Measurements from ENCODE around the gene TDRD1. TPM values are rescaled to one million over a fixed set of nuclear protein-coding genes. Genes with fewer than 3 reads are reported as not detected.

The TDRD1 gene
- total RNA-seq, 2 donors from 2014 or later: 0.05 to 0.57 TPM

DNA sequence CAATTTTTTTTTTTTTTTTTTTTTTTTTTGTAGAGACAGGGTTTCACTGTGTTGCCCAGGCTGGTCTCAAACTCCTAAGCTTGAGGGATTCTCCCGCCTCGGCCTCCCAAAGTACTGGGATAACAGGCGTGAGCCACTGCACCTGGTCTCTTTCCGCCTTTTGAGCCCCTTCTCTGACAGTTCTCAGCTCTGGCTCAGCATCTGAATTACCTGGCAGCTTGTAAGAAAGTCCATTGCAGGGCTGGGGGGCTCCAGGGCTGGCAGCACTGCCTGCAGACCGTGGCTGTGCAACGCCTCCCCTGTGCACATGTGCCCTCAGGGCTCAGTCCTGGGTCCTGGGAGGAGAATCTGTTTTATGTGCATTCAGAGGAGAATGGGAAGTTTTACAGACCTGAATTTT lies 97.5 kb downstream of the TDRD1 start:
- no peaks in the 10 kb centered on the region for H3K9me3 ChIP-seq
- H3K27ac ChIP-seq: no peak overlapping the region
- intact Hi-C loops (cut with DNase I): no loop called here
- no peak for DNase-seq
- no peak overlapping the region for H3K9ac ChIP-seq (ENCODE audit: low read depth in 2 of 2, low read length in 2 of 2)
- H3K27me3 ChIP-seq: no peaks in the 10 kb centered on the region
- H3K4me3 ChIP-seq: no peak overlapping the region
- no peaks in the 10 kb centered on the region for H3K4me1 ChIP-seq
- TF ChIP-seq, protein P1, sequence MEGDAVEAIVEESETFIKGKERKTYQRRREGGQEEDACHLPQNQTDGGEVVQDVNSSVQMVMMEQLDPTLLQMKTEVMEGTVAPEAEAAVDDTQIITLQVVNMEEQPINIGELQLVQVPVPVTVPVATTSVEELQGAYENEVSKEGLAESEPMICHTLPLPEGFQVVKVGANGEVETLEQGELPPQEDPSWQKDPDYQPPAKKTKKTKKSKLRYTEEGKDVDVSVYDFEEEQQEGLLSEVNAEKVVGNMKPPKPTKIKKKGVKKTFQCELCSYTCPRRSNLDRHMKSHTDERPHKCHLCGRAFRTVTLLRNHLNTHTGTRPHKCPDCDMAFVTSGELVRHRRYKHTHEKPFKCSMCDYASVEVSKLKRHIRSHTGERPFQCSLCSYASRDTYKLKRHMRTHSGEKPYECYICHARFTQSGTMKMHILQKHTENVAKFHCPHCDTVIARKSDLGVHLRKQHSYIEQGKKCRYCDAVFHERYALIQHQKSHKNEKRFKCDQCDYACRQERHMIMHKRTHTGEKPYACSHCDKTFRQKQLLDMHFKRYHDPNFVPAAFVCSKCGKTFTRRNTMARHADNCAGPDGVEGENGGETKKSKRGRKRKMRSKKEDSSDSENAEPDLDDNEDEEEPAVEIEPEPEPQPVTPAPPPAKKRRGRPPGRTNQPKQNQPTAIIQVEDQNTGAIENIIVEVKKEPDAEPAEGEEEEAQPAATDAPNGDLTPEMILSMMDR (IDR thresholded peaks at IDR 0.05): no peak
- H3K36me3 ChIP-seq: no peaks in the 10 kb centered on the region

GRCh38 chr10:114278140-114278883 lies 99.2 kb downstream of the TDRD1 start:
- no peak for DNase-seq
- intact Hi-C loops (cut with DNase I): no loop called here
- TF ChIP-seq, protein P1 (IDR thresholded peaks at IDR 0.05): no peak
- Histone ChIP-seq H3K9me3 (no peaks in the 10 kb centered on the region), H3K9ac (ENCODE audit: low read depth in 2 of 2, low read length in 2 of 2) (no peak overlapping the region), H3K4me1 (no peaks in the 10 kb centered on the region), H3K27ac (no peak overlapping the region), H3K4me3 (no peak overlapping the region), H3K27me3 (peaks cover under 1% of the 10 kb centered on the region), H3K36me3 (no peaks in the 10 kb centered on the region)

GRCh38 chr10:114278884-114279191 lies 99.7 kb downstream of the TDRD1 start:
- no peak for DNase-seq
- TF ChIP-seq, protein P1 (IDR thresholded peaks at IDR 0.05): no peak
- Histone ChIP-seq H3K27ac (no peak overlapping the region), H3K9me3 (no peaks in the 10 kb centered on the region), H3K9ac (ENCODE audit: low read depth in 2 of 2, low read length in 2 of 2) (no peak overlapping the region), H3K4me3 (no peak overlapping the region), H3K27me3 (peaks cover 6% of the 10 kb centered on the region), H3K4me1 (no peaks in the 10 kb centered on the region), H3K36me3 (no peaks in the 10 kb centered on the region)
- intact Hi-C loops (cut with DNase I): no loop called here

DNA sequence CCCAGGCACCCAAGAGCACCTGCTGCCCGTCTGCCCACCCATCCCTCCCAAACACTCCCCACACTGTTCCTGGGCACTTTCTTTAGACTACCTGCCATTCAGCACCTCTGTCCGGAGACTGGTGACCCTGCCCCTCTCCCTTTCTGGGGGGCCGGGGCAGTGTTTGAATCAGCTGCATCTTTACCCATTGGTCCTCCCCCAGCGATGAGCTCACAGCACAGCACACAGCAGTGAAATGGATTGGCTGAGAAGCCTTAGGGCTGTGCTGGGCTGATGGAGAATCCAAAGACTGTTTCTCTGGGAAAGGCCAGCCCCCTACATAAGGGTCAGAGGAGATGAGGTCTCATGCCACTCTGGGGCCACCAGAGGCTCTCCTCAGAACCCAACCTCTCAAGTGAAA lies 100.1 kb downstream of the TDRD1 start:
- TF ChIP-seq, protein P1 (IDR thresholded peaks at IDR 0.05): no peak
- H3K36me3 ChIP-seq: no peaks in the 10 kb centered on the region
- H3K4me1 ChIP-seq: no peaks in the 10 kb centered on the region
- peaks cover 7% of the 10 kb centered on the region for H3K27me3 ChIP-seq
- DNase-seq: no peak
- H3K9ac ChIP-seq (ENCODE audit: low read depth in 2 of 2, low read length in 2 of 2): no peak overlapping the region
- intact Hi-C loops (cut with DNase I): no loop called here
- no peak overlapping the region for H3K27ac ChIP-seq
- no peak overlapping the region for H3K4me3 ChIP-seq
- no peaks in the 10 kb centered on the region for H3K9me3 ChIP-seq

GRCh38 chr10:114279901-114280644 lies 100.9 kb downstream of the TDRD1 start:
- H3K27me3 ChIP-seq: peaks cover 7% of the 10 kb centered on the region
- H3K4me1 ChIP-seq: no peaks in the 10 kb centered on the region
- TF ChIP-seq, protein P1 (IDR thresholded peaks at IDR 0.05): no peak
- H3K9ac ChIP-seq (ENCODE audit: low read depth in 2 of 2, low read length in 2 of 2): no peak overlapping the region
- intact Hi-C loops (cut with DNase I): no loop called here
- no peaks in the 10 kb centered on the region for H3K36me3 ChIP-seq
- no peaks in the 10 kb centered on the region for H3K9me3 ChIP-seq
- no peak overlapping the region for H3K4me3 ChIP-seq
- no peak overlapping the region for H3K27ac ChIP-seq
- no peak for DNase-seq
